Activated CD4-positive, alpha-beta T cell treated with anti-CD3 and anti-CD28 coated beads, Interleukin-2, amount 10 ng/mL, durations not matched to agents 7 days and 5 days (primary cell): Measurements from ENCODE around the gene WTIP. TPM values are rescaled to one million over a fixed set of nuclear protein-coding genes. Genes with fewer than 3 reads are reported as not detected.
A peak's percentile ranks its signal among the peaks of the same experiment; 100 is the strongest.

Experiments used
- CTCF ChIA-PET: fragments of 350-600 bp; sonication (Branson Sonifier 250); formaldehyde crosslinking; loops from one replicate; lab custom pipeline; 2021; ENCODE audit warnings: antibody characterized with exemption; lab: Charles Lee
- POLR2A ChIA-PET: fragments of 350-600 bp; sonication (Branson Sonifier 250); formaldehyde crosslinking; loops from one replicate; lab custom pipeline; 2021; ENCODE audit warnings: antibody characterized with exemption; lab: Charles Lee
- DNase-seq: peaks from one replicate; pipeline ENCODE4 v3.0.0-alpha.2; 2020
- H3K27ac Mint-ChIP-seq: one replicate; pipeline ENCODE4 v1.8.0; 2021; ENCODE audit warnings: mild to moderate bottlenecking, moderate library complexity, mixed read lengths
- H3K27me3 Mint-ChIP-seq: one replicate; pipeline ENCODE4 v1.8.0; 2021; ENCODE audit warnings: mixed read lengths
- H3K36me3 Mint-ChIP-seq: one replicate; pipeline ENCODE4 v1.8.0; 2021; ENCODE audit warnings: low read depth, mixed read lengths
- H3K4me1 Mint-ChIP-seq: one replicate; pipeline ENCODE4 v1.8.0; 2021; ENCODE audit warnings: mixed read lengths
- H3K4me3 Mint-ChIP-seq: one replicate; pipeline ENCODE4 v1.8.0; 2021; ENCODE audit warnings: mild to moderate bottlenecking, moderate library complexity, mixed read lengths
- H3K9me3 Mint-ChIP-seq: one replicate; pipeline ENCODE4 v1.8.0; 2021; ENCODE audit warnings: mixed read lengths
- total RNA-seq, 2 experiments: library from RNA; stranded (reverse); gene quantifications; one replicate each; pipeline ENCODE4 v1.2.3, GENCODE V29; 2021

WTIP gene
- total RNA-seq, 2 experiments from 2014 or later: 0.69 to 1.0 TPM

- DNase-seq: no peak
- H3K4me1 Mint-ChIP-seq: peaks cover 2% of the 10 kb centered on the region
- no peak overlapping the region for H3K27ac Mint-ChIP-seq
- H3K9me3 Mint-ChIP-seq: no peaks in the 10 kb centered on the region
- ChIA-PET POLR2A (no interaction called here), CTCF (interaction anchor here (1.2 kb wide), 1 partner anchor 23 kb away, joined by 5 read pairs; no protein-coding TSS in a partner anchor)
- peak overlapping the region; percentile 6 for H3K4me3 Mint-ChIP-seq
- peaks cover 49% of the 10 kb centered on the region for H3K27me3 Mint-ChIP-seq
- H3K36me3 Mint-ChIP-seq: no peaks in the 10 kb centered on the region
Measured at GRCh38 chr19:34482380-34483250, 1.1 kb downstream of the WTIP start.

GRCh38 chr19:34484328-34484727 lies 2.8 kb downstream of the WTIP start:
- Mint-ChIP-seq H3K36me3 (no peaks in the 10 kb centered on the region), H3K9me3 (no peaks in the 10 kb centered on the region), H3K4me1 (peaks cover 2% of the 10 kb centered on the region), H3K27me3 (peaks cover 41% of the 10 kb centered on the region), H3K4me3 (no peak overlapping the region), H3K27ac (no peak overlapping the region)
- ChIA-PET POLR2A (no interaction called here), CTCF (interaction anchor here (0.6 kb wide), 2 partner anchors 680 to 1005 kb away, joined by 3 read pairs; no protein-coding TSS in a partner anchor)
- no peak for DNase-seq

DNA sequence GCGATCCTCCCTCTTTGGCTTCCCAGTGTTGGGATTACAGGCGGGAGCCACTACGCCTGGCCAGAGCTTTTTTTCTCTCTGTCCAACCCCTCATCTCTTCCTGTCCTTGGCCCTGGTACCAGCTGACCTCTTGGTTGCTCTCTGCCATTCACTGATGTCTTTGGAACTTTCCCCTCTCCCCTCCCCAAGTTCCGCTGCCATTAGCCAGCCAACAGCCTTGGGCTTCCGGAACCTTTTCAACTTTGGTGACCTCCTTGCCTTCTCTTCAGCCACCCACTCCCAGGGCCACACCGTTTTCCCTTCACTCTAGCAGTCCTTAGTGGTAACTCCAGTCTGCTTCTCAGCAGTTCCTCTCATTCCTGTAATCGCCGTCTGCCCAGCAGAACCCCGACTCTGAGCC lies 4.3 kb downstream of the WTIP start:
- H3K27me3 Mint-ChIP-seq: peaks cover 27% of the 10 kb centered on the region
- H3K9me3 Mint-ChIP-seq: no peaks in the 10 kb centered on the region
- H3K36me3 Mint-ChIP-seq: no peaks in the 10 kb centered on the region
- ChIA-PET CTCF (interaction anchor here (1.6 kb wide), 1 partner anchor 9 kb away, joined by 4 read pairs; no protein-coding TSS in a partner anchor), POLR2A (no interaction called here)
- no peak for DNase-seq
- no peak overlapping the region for H3K27ac Mint-ChIP-seq
- no peak overlapping the region for H3K4me3 Mint-ChIP-seq
- H3K4me1 Mint-ChIP-seq: peaks cover 2% of the 10 kb centered on the region

GRCh38 chr19:34487651-34488051 lies 6.1 kb downstream of the WTIP start:
- H3K4me1 Mint-ChIP-seq: peaks cover under 1% of the 10 kb centered on the region
- DNase-seq: no peak
- no peak overlapping the region for H3K27ac Mint-ChIP-seq
- no peaks in the 10 kb centered on the region for H3K9me3 Mint-ChIP-seq
- no peaks in the 10 kb centered on the region for H3K36me3 Mint-ChIP-seq
- CTCF ChIA-PET: no interaction called here
- H3K4me3 Mint-ChIP-seq: no peak overlapping the region
- H3K27me3 Mint-ChIP-seq: peaks cover 22% of the 10 kb centered on the region
- POLR2A ChIA-PET: no interaction called here

DNA sequence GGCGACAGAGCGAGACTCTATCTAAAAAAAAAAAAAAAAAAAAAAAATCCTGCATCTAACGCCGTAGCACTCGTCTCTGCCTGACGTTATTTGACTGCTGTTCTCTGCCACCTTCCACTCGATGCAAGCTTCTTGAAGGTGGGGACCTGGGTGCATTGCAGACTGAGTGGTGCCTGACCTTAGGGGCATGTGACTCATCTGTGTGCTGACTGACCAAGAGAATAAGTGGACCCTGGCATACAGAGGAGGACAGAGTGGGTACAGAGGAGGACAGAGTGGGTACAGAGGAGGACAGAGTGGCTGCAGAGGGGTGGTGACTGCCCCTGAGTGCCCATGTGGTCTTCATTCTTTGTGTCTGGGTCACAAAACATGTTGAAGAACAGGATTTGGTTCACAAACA lies 7.6 kb downstream of the WTIP start:
- ChIA-PET CTCF (no interaction called here), POLR2A (no interaction called here)
- Mint-ChIP-seq H3K36me3 (no peaks in the 10 kb centered on the region), H3K4me1 (no peaks in the 10 kb centered on the region), H3K4me3 (no peak overlapping the region), H3K9me3 (no peaks in the 10 kb centered on the region), H3K27me3 (peaks cover 9% of the 10 kb centered on the region), H3K27ac (no peak overlapping the region)
- DNase-seq: no peak

DNA sequence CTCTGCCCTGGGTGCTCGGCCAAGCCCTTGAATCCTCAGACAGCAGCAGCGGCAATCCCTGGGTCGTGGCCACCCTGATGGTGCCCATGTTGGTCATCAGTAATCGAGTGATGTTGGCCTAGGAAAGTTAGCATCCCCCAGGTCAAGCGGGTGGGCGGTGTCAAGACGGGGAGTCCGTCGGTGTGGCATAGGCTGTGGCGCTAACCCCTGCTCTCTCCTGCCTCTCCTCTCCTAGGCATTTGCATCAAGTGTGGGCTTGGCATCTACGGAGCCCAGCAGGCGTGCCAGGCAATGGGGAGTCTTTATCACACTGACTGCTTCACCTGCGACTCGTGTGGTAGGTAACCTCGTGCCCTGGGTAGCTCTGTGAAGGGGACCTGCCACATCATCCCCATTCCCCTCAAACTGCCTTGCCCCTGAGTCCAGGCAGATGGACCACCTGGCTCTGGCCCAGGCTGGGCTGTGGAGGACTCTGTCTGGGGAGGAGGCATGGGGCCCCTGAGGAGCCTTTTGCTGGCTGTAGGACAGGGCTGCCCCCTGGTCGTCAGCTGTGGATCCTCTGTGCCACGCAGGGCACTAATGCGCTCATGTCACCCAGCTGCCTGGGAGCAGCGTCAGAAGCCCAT lies 8.7 kb downstream of the WTIP start:
- Mint-ChIP-seq H3K27ac (no peak overlapping the region), H3K27me3 (peaks cover 5% of the 10 kb centered on the region), H3K4me1 (no peaks in the 10 kb centered on the region), H3K36me3 (no peaks in the 10 kb centered on the region), H3K9me3 (no peaks in the 10 kb centered on the region), H3K4me3 (no peak overlapping the region)
- CTCF ChIA-PET: no interaction called here
- no peak for DNase-seq
- POLR2A ChIA-PET: no interaction called here

- no peak for DNase-seq
- Mint-ChIP-seq H3K9me3 (no peaks in the 10 kb centered on the region), H3K4me3 (no peak overlapping the region), H3K36me3 (no peaks in the 10 kb centered on the region), H3K27ac (no peak overlapping the region), H3K4me1 (no peaks in the 10 kb centered on the region), H3K27me3 (no peaks in the 10 kb centered on the region)
- ChIA-PET POLR2A (no interaction called here), CTCF (no interaction called here)
Measured at GRCh38 chr19:34493038-34493648, 11.6 kb downstream of the WTIP start.

GRCh38 chr19:34493649-34494044 lies 12.1 kb downstream of the WTIP start:
- H3K4me3 Mint-ChIP-seq: no peak overlapping the region
- no peaks in the 10 kb centered on the region for H3K27me3 Mint-ChIP-seq
- no peaks in the 10 kb centered on the region for H3K9me3 Mint-ChIP-seq
- no peak overlapping the region for H3K27ac Mint-ChIP-seq
- POLR2A ChIA-PET: no interaction called here
- CTCF ChIA-PET: no interaction called here
- no peak for DNase-seq
- H3K36me3 Mint-ChIP-seq: no peaks in the 10 kb centered on the region
- no peaks in the 10 kb centered on the region for H3K4me1 Mint-ChIP-seq

DNA sequence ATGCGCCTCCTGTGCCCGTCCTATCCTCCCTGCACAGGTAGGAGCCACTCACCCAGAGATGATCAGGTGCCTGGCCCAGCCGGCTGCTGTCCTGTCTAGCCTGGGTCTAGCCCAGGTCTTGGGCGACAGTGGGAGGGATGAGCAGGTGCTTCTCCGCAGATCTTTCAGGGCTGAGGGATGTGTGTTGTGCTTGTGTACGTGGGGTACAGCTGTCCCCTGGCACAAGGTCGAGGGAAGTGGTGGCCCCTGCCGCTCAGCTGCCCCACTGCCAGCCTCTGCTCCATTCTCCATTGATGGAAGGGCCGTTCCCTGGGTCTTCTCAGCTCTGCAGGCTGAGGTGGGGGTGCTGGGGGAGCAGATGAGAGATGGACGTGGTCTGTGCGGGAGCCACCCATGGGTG lies 13.0 kb downstream of the WTIP start:
- POLR2A ChIA-PET: no interaction called here
- H3K9me3 Mint-ChIP-seq: no peaks in the 10 kb centered on the region
- H3K27me3 Mint-ChIP-seq: no peaks in the 10 kb centered on the region
- H3K4me1 Mint-ChIP-seq: no peaks in the 10 kb centered on the region
- no peak overlapping the region for H3K4me3 Mint-ChIP-seq
- H3K36me3 Mint-ChIP-seq: no peaks in the 10 kb centered on the region
- CTCF ChIA-PET: no interaction called here
- no peak for DNase-seq
- no peak overlapping the region for H3K27ac Mint-ChIP-seq

DNA sequence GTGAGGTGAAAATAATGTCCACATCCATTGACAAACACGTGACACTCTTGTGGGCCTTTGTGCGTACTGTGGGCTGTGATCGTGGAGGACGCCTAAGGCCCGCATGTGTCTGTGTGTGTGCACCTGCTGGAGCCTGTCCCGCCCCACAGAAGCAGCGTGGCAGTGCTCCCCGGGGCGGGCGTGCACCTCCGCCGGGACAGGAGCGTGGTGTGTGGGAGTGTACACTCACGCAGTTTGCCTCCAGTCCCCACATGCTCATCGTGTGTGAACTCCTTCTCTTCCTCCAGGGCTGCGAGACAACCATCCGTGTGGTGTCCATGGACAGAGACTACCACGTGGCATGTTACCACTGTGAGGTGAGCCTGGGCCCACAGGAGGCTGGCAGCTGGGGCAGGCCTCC lies 13.9 kb downstream of the WTIP start:
- peaks cover 4% of the 10 kb centered on the region for H3K27me3 Mint-ChIP-seq
- no peak overlapping the region for H3K4me3 Mint-ChIP-seq
- H3K27ac Mint-ChIP-seq: no peak overlapping the region
- no peaks in the 10 kb centered on the region for H3K4me1 Mint-ChIP-seq
- ChIA-PET CTCF (interaction anchor here (0.5 kb wide), 1 partner anchor 621 kb away, joined by 3 read pairs; no protein-coding TSS in a partner anchor), POLR2A (no interaction called here)
- DNase-seq: no peak
- H3K36me3 Mint-ChIP-seq: no peaks in the 10 kb centered on the region
- no peaks in the 10 kb centered on the region for H3K9me3 Mint-ChIP-seq

GRCh38 chr19:34497112-34497805 lies 15.7 kb downstream of the WTIP start:
- Mint-ChIP-seq H3K27me3 (peaks cover 4% of the 10 kb centered on the region), H3K4me3 (no peak overlapping the region), H3K4me1 (peaks cover 3% of the 10 kb centered on the region), H3K27ac (no peak overlapping the region), H3K9me3 (no peaks in the 10 kb centered on the region), H3K36me3 (no peaks in the 10 kb centered on the region)
- CTCF ChIA-PET: interaction anchor here (0.6 kb wide), 1 partner anchor 36 kb away, joined by 3 read pairs; no protein-coding TSS in a partner anchor
- DNase-seq: no peak
- POLR2A ChIA-PET: no interaction called here

GRCh38 chr19:34499155-34499834 lies 17.7 kb downstream of the WTIP start:
- CTCF ChIA-PET: no interaction called here
- Mint-ChIP-seq H3K9me3 (no peaks in the 10 kb centered on the region), H3K27ac (no peak overlapping the region), H3K36me3 (no peaks in the 10 kb centered on the region), H3K27me3 (peaks cover 4% of the 10 kb centered on the region), H3K4me3 (no peak overlapping the region), H3K4me1 (peaks cover 3% of the 10 kb centered on the region)
- POLR2A ChIA-PET: no interaction called here
- DNase-seq: no peak
